Measurements from ENCODE around the gene OR5M3.

The OR5M3 gene

GRCh38 chr11:56473252-56473651 lies at the start of gene OR5M3:
TSS of gene OR5M3 (minus strand) at chr11:56473352. CDS start at chr11:56470497, 2,855 bp downstream.
- no peak for DNase-seq (ENCODE audit: low read depth)

DNA sequence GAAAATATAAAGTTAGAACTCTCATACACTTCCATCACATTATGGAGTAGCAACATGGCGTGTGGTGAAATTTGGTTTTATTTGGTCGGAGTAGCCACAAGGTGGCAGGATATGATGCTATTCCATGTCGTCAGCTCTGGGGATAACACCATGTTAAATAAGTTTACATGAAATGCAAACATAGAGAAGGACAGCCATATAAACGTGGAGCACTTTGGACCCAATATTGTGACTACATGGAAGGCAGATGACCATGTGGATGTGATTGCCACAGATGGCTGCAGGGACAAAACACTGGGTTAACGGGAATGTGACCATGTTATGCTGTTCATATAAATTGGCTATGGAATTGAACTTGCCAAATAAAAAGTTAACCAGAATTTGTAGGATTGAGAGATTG lies 48.9 kb upstream of the OR5M3 start:
- no peak for DNase-seq (ENCODE audit: low read depth)

GRCh38 chr11:56513280-56513679 lies 40.1 kb upstream of the OR5M3 start:
- no peak for DNase-seq (ENCODE audit: low read depth)

GRCh38 chr11:56509439-56509838 lies 36.3 kb upstream of the OR5M3 start:
- DNase-seq (ENCODE audit: low read depth): no peak

DNA sequence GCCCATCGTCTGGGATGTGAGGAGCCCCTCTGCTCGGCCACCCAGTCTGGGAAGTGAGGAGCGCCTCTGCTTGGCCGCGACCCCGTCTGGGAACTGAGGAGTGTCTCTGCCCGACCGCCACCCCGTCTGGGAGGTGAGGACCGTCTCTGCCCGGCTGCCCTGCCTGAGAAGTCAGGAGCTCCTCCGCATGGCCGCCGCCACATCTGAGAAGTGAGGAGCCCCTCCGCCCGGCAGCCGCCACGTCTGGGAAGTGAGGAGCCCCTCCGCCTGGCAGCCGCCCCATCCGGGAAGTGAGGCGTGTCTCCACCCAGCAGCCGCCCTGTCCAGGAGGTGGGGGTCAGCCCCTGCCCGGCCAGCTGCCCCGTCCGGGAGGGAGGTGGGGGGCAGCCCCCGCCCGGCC lies 23.9 kb upstream of the OR5M3 start:
- no peak for DNase-seq (ENCODE audit: low read depth)

GRCh38 chr11:56495117-56495516 lies 22.0 kb upstream of the OR5M3 start:
- DNase-seq (ENCODE audit: low read depth): no peak

GRCh38 chr11:56491270-56491669 lies 18.1 kb upstream of the OR5M3 start, which contains the start of gene OR5M8:
TSS of gene OR5M8 (minus strand) at chr11:56491370. CDS start at chr11:56491370, 0 bp downstream.
- DNase-seq (ENCODE audit: low read depth): no peak

DNA sequence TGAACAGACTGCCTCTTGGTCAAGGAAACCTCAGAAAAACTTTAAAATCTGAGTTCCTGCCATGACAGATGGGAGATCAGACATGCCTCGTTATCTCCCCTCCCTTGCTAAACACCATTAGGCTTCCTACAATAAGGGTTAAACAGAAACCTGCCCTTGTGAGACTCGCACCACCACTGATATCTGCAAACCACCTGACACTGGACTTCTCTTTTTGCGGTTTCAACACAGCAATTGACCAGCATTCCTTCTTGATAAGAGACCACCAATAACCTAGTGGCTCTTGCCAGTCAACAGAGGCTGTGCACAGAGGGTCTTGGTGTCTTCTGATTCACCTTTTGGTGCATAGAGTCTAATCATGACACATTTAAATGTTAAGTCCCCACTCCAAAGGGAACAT lies 13.6 kb upstream of the OR5M3 start:
- DNase-seq (ENCODE audit: low read depth): no peak

GRCh38 chr11:56474729-56475235 lies 1.6 kb upstream of the OR5M3 start:
- DNase-seq (ENCODE audit: low read depth): no peak

GRCh38 chr11:56457076-56457475 lies 16.1 kb downstream of the OR5M3 start:
- no peak for DNase-seq (ENCODE audit: low read depth)

DNA sequence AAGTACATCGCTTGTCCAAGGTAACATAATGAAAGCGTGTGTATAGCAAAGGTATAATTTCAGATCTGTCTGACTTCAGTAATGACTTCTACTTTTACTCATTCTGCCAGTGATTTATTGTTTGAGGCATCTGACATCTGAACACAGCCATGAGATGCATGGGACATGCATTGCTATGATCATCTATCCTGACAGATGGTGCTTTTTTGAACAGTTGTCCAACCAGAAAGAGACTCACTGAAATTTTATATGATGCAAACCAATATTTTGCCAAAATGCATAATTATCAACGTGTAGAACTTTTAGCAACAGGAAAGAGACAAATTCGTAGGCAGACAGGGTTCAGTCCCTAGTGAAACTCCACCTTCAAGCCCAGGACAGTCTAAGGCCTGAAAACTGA lies 19.6 kb downstream of the OR5M3 start:
- DNase-seq (ENCODE audit: low read depth): no peak
